OCI-LY1 (cell line): ENCODE results near the gene ERBB4.

Experiments used
- CTCF ChIP-seq: fragments of 200-600 bp; sonication (generic), shearing (Covaris generic); IDR thresholded peaks from 2 replicates; pipeline ENCODE4 v1.5.1; 2017; ENCODE audit warnings: mild to moderate bottlenecking, antibody characterized with exemption, low read length, moderate library complexity, mixed read lengths
- EZH2 ChIP-seq: fragments of 200-600 bp; sonication (generic), shearing (Covaris generic); IDR thresholded peaks from 2 replicates; pipeline ENCODE4 v1.8.0; 2017; ENCODE audit warnings: borderline replicate concordance, mixed run types, mild to moderate bottlenecking, antibody characterized with exemption, low read length, moderate library complexity, mixed read lengths

DNA sequence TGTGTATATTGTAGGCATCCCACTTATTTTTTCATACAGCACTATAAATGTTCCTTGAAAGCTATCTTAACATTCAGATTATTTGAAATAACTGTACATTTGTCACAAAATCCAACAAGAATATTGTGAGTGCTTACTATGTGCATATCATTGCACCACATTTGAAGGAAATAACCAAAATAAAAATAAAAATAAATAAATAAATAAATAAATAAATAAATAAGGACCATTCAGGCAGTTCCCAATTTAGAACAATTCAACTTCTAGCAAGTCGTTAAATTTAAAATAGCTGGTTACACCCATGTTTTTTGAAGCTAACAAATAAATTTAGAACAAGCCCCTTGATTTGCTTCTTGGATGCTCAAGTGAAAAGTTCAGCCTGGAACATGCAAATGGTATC lies 548.3 kb downstream of the ERBB4 start:
- TF ChIP-seq CTCF (no peak), EZH2 (no peak)
